Measurements from ENCODE around the gene NTRK3.

Gene NTRK3

GRCh38 chr15:88089731-88090130 lies 166.8 kb downstream of the NTRK3 start:
- no peak overlapping the region for H3K27ac ChIP-seq (ENCODE audit: insufficient read depth, low read depth, low read length, poor library complexity, severe bottlenecking)
- 81 to 86% methylated on average over 4 of the region's 4 CpGs for WGBS, 2 experiments
- no peaks in the 10 kb centered on the region for H3K9me3 ChIP-seq (ENCODE audit: control insufficient read depth, low read length)
- H3K4me1 ChIP-seq (ENCODE audit: control insufficient read depth, insufficient read depth, low read length) = peaks cover 7% of the 10 kb centered on the region
- no peaks in the 10 kb centered on the region for H3K36me3 ChIP-seq (ENCODE audit: control insufficient read depth, insufficient read depth, low read length)
- no peak overlapping the region for H3K4me3 ChIP-seq (ENCODE audit: insufficient read depth, low read depth, low read length)
- H3K27me3 ChIP-seq (ENCODE audit: control insufficient read depth, insufficient read depth, low read length, poor library complexity, severe bottlenecking) = no peaks in the 10 kb centered on the region

- WGBS, 2 experiments = 93 to 94% methylated on average over 5 to 6 of the region's 6 CpGs
- Histone ChIP-seq H3K4me1 (ENCODE audit: control insufficient read depth, insufficient read depth, low read length) (peaks cover 7% of the 10 kb centered on the region), H3K36me3 (ENCODE audit: control insufficient read depth, insufficient read depth, low read length) (no peaks in the 10 kb centered on the region), H3K4me3 (ENCODE audit: insufficient read depth, low read depth, low read length) (no peak overlapping the region), H3K9me3 (ENCODE audit: control insufficient read depth, low read length) (no peaks in the 10 kb centered on the region), H3K27me3 (ENCODE audit: control insufficient read depth, insufficient read depth, low read length, poor library complexity, severe bottlenecking) (no peaks in the 10 kb centered on the region), H3K27ac (ENCODE audit: insufficient read depth, low read depth, low read length, poor library complexity, severe bottlenecking) (no peak overlapping the region)
These were observed 167.4 kb downstream of the NTRK3 start for GRCh38 chr15:88089024-88089620.

DNA sequence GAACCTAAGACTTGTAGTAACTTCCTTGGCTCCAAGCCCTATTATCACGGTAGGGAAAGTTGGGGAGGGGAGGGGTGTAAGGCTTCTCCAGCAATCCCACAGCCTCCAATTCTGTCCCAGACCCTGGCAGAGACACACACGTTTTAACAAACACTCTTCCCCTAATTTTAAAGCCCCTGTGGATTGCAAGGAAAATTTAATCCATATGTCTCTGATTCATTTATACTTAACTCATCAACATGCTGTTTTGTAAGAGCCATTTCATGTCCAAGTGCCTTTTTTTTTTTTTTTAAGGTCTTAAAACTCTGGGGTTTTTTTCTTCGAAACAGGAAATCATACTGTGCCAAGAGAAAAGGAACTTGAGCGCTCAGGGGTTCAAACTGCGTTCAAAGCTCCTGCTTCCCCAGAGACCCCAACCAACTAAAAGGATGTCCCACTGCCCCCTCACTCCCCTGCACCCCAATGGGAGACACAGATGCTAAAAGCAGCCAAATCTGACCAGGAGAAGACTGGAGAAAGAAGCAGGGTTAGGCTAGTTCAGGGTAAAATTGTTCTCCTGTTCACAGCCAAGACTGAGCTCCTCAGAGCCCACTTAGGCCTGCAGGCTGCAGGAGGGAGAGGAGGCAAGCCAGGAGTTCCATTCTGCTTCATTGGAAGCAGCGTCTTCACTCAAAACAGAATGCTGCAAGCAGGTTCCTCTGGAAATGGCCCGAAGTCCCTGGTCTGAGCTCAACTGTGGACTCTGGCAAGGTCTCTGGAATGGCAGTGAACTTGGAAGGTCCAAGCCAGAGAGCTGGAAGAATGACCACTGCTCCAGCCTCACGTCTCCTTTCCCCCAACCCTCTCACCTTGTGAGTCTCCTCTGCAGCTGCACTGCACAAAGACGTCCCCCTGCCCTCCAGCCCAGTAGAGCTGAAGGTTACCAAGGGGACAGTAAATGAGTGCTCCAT lies 172.5 kb downstream of the NTRK3 start:
- Histone ChIP-seq H3K4me1 (ENCODE audit: control insufficient read depth, insufficient read depth, low read length) (no peaks in the 10 kb centered on the region), H3K9me3 (ENCODE audit: control insufficient read depth, low read length) (no peaks in the 10 kb centered on the region), H3K36me3 (ENCODE audit: control insufficient read depth, insufficient read depth, low read length) (no peaks in the 10 kb centered on the region), H3K4me3 (ENCODE audit: insufficient read depth, low read depth, low read length) (no peak overlapping the region), H3K27me3 (ENCODE audit: control insufficient read depth, insufficient read depth, low read length, poor library complexity, severe bottlenecking) (no peaks in the 10 kb centered on the region), H3K27ac (ENCODE audit: insufficient read depth, low read depth, low read length, poor library complexity, severe bottlenecking) (no peak overlapping the region)
- WGBS, 2 experiments = 83 to 84% methylated on average over 8 of the region's 9 CpGs

DNA sequence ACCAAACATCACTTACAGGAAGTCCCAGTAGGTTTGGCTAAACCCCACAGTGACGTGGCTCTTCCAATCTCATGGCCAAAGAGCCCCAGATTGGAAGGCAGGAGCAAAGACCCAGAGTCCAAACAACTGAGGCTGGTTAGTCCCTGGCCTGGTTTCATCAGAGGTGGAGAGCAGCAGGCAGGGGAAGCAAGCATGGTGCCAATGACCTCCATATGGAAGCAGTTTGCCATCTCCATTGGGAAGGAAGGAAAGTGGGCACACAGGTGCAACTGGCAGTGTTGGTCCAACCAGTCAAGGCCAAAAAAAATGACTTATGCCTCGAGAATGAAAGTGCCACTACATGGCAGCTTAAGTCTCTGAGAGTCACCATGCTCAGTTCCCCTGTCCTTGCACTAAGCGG lies 175.9 kb downstream of the NTRK3 start:
- Histone ChIP-seq H3K36me3 (ENCODE audit: control insufficient read depth, insufficient read depth, low read length) (no peaks in the 10 kb centered on the region), H3K4me3 (ENCODE audit: insufficient read depth, low read depth, low read length) (no peak overlapping the region), H3K27me3 (ENCODE audit: control insufficient read depth, insufficient read depth, low read length, poor library complexity, severe bottlenecking) (no peaks in the 10 kb centered on the region), H3K4me1 (ENCODE audit: control insufficient read depth, insufficient read depth, low read length) (no peaks in the 10 kb centered on the region), H3K27ac (ENCODE audit: insufficient read depth, low read depth, low read length, poor library complexity, severe bottlenecking) (no peak overlapping the region), H3K9me3 (ENCODE audit: control insufficient read depth, low read length) (no peaks in the 10 kb centered on the region)
- 90 to 91% methylated on average over 3 of the region's 3 CpGs for WGBS, 2 experiments

DNA sequence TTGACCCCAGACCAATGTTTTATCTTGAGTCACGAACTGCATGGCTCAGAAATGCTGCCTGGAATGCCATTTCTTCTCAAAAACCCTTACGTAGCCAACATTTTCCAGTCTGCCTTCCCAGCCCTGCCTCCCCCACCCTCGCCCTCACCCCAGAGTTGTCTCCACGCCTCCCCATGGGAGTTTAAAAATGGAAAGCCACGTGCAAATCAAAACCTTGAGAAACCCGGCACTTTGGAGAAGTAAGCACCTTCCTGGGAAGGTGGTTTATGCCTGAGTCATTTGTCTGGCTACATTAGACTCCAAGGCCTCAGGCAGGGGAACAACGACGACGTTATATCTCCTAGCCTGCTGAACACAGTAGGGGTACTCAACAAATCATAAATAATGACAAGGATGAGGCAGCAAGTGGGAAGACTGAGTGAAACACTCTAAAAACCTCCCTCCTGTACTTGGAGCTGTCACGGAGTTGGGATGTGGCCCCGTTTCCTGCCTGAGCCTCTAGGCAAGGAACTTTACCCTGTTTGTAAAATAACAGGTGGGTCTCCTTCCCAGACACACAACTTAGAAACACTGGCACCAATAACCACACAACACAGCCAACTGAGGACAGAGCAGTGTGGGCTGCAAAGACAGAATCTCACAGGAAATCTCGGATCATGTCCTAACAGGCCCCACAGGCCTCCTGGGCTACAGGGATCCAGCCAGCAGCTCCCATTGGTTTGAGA lies 179.1 kb downstream of the NTRK3 start:
- Histone ChIP-seq H3K36me3 (ENCODE audit: control insufficient read depth, insufficient read depth, low read length) (no peaks in the 10 kb centered on the region), H3K4me3 (ENCODE audit: insufficient read depth, low read depth, low read length) (no peak overlapping the region), H3K9me3 (ENCODE audit: control insufficient read depth, low read length) (no peaks in the 10 kb centered on the region), H3K27me3 (ENCODE audit: control insufficient read depth, insufficient read depth, low read length, poor library complexity, severe bottlenecking) (no peaks in the 10 kb centered on the region), H3K27ac (ENCODE audit: insufficient read depth, low read depth, low read length, poor library complexity, severe bottlenecking) (no peak overlapping the region), H3K4me1 (ENCODE audit: control insufficient read depth, insufficient read depth, low read length) (no peaks in the 10 kb centered on the region)
- WGBS, 2 experiments = 86 to 90% methylated on average over 12 of the region's 12 CpGs

- no peaks in the 10 kb centered on the region for H3K27me3 ChIP-seq (ENCODE audit: control insufficient read depth, insufficient read depth, low read length, poor library complexity, severe bottlenecking)
- H3K36me3 ChIP-seq (ENCODE audit: control insufficient read depth, insufficient read depth, low read length) = no peaks in the 10 kb centered on the region
- 82 to 88% methylated on average over 1 of the region's 1 CpG for WGBS, 2 experiments
- no peaks in the 10 kb centered on the region for H3K9me3 ChIP-seq (ENCODE audit: control insufficient read depth, low read length)
- no peaks in the 10 kb centered on the region for H3K4me1 ChIP-seq (ENCODE audit: control insufficient read depth, insufficient read depth, low read length)
- no peak overlapping the region for H3K27ac ChIP-seq (ENCODE audit: insufficient read depth, low read depth, low read length, poor library complexity, severe bottlenecking)
- H3K4me3 ChIP-seq (ENCODE audit: insufficient read depth, low read depth, low read length) = no peak overlapping the region
These were observed 180.2 kb downstream of the NTRK3 start for GRCh38 chr15:88076328-88076727.

DNA sequence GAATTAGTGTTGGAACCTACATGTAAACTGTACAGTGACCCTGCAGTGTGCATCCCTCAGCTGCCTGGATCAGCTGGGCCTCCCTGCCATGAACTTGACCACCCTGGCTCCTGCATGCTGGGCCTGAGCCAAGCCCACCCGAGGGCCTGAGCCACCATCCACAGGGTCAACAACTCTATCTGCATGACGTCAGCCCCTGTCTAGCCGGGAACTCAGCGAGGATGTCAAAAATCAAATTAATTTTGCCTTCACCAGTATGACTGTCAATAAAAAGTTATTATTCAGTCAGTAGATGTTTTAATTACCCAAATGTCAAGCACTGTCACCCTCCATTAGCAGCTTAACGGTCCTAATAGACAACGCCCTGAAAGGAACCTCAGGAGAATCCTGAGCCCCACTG lies 181.4 kb downstream of the NTRK3 start:
- H3K27ac ChIP-seq (ENCODE audit: insufficient read depth, low read depth, low read length, poor library complexity, severe bottlenecking) = no peak overlapping the region
- 86% methylated on average over 6 of the region's 6 CpGs for WGBS, 2 experiments
- H3K4me3 ChIP-seq (ENCODE audit: insufficient read depth, low read depth, low read length) = no peak overlapping the region
- H3K9me3 ChIP-seq (ENCODE audit: control insufficient read depth, low read length) = no peaks in the 10 kb centered on the region
- H3K27me3 ChIP-seq (ENCODE audit: control insufficient read depth, insufficient read depth, low read length, poor library complexity, severe bottlenecking) = no peaks in the 10 kb centered on the region
- no peaks in the 10 kb centered on the region for H3K4me1 ChIP-seq (ENCODE audit: control insufficient read depth, insufficient read depth, low read length)
- no peaks in the 10 kb centered on the region for H3K36me3 ChIP-seq (ENCODE audit: control insufficient read depth, insufficient read depth, low read length)

GRCh38 chr15:88074386-88074785 lies 182.2 kb downstream of the NTRK3 start:
- Histone ChIP-seq H3K4me1 (ENCODE audit: control insufficient read depth, insufficient read depth, low read length) (no peaks in the 10 kb centered on the region), H3K9me3 (ENCODE audit: control insufficient read depth, low read length) (no peaks in the 10 kb centered on the region), H3K27me3 (ENCODE audit: control insufficient read depth, insufficient read depth, low read length, poor library complexity, severe bottlenecking) (no peaks in the 10 kb centered on the region), H3K36me3 (ENCODE audit: control insufficient read depth, insufficient read depth, low read length) (no peaks in the 10 kb centered on the region), H3K27ac (ENCODE audit: insufficient read depth, low read depth, low read length, poor library complexity, severe bottlenecking) (no peak overlapping the region), H3K4me3 (ENCODE audit: insufficient read depth, low read depth, low read length) (no peak overlapping the region)
- whole genome bisulfite sequencing, 2 experiments = 91 to 97% methylated on average over 5 of the region's 5 CpGs

DNA sequence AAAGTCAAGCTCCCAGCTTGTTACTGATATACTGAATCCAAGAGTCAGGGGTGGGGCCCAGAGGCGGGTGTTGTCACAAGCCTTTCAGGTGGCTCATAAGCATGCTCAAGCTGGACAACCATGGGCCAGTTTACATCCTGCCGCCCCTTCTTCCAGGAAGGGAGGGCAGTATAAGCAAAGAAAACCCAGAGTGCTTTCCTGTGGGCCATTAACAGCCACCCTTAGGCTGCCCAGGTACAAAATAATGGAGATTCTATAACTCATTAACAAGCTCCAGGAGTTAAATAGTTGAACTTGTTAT lies 183.2 kb downstream of the NTRK3 start:
- Histone ChIP-seq H3K27me3 (ENCODE audit: control insufficient read depth, insufficient read depth, low read length, poor library complexity, severe bottlenecking) (no peaks in the 10 kb centered on the region), H3K27ac (ENCODE audit: insufficient read depth, low read depth, low read length, poor library complexity, severe bottlenecking) (no peak overlapping the region), H3K36me3 (ENCODE audit: control insufficient read depth, insufficient read depth, low read length) (no peaks in the 10 kb centered on the region), H3K4me1 (ENCODE audit: control insufficient read depth, insufficient read depth, low read length) (peaks cover 4% of the 10 kb centered on the region), H3K9me3 (ENCODE audit: control insufficient read depth, low read length) (no peaks in the 10 kb centered on the region), H3K4me3 (ENCODE audit: insufficient read depth, low read depth, low read length) (no peak overlapping the region)
- 47 to 62% methylated on average over 2 of the region's 2 CpGs for WGBS, 2 experiments
